KBM-7 (cell line): ENCODE results near the gene GPR157.
A peak's percentile ranks its signal among the peaks of the same experiment; 100 is the strongest.
"Not testable (repeated sequence)": the region's sequence is repeated elsewhere in the genome, so short reads cannot be mapped to it uniquely, and the experiment has no call there.

Experiments used
- DNase-seq: peaks from one replicate; pipeline ENCODE4 v3.0.0-alpha.2; 2015
- in situ Hi-C: fragments of 300-500 bp; cut with MboI; formaldehyde crosslinking; loops from 2 replicates; pipeline ENCODE4 v1.14.3; 2020; ENCODE audit warnings: low sequenced_read_pairs, low pct_unique_long_range_greater_than_20kb, mixed read lengths

The GPR157 gene, protein sequence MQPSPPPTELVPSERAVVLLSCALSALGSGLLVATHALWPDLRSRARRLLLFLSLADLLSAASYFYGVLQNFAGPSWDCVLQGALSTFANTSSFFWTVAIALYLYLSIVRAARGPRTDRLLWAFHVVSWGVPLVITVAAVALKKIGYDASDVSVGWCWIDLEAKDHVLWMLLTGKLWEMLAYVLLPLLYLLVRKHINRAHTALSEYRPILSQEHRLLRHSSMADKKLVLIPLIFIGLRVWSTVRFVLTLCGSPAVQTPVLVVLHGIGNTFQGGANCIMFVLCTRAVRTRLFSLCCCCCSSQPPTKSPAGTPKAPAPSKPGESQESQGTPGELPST

DNA sequence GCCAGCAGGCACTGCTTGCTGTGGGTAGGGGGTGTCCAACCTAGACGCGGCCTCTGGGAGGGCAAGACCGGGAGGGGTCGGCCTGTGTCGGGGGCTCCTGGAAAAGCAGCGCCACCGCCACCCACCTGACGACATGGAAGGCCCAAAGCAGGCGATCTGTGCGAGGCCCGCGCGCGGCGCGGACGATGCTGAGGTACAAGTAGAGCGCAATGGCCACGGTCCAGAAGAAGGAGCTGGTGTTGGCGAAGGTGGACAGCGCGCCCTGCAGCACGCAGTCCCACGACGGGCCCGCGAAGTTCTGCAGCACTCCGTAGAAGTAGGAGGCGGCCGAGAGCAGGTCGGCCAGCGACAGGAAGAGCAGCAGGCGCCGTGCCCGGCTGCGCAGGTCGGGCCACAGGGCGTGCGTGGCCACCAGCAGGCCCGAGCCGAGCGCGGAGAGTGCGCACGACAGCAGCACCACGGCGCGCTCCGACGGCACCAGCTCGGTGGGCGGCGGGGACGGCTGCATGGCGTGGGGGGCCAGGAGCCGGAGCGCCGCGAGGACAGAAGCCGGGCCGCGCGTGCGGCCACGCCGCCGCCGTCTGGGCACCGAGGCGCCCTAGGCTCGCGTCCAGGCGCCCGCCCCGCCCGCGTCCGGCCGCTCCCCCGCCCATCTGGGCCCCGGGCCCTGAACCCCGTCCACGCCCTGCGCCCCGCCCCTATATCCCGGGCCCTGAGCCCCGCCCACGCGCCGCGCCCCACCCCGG lies at the start of gene GPR157:
Gene GPR157, minus strand, starts transcription at position 583 of the 746 bp plus-strand sequence. Its CDS starts 75 bp downstream, at position 508.
- DNase-seq = peak; percentile 54
- in situ Hi-C loops = no loop called here

DNA sequence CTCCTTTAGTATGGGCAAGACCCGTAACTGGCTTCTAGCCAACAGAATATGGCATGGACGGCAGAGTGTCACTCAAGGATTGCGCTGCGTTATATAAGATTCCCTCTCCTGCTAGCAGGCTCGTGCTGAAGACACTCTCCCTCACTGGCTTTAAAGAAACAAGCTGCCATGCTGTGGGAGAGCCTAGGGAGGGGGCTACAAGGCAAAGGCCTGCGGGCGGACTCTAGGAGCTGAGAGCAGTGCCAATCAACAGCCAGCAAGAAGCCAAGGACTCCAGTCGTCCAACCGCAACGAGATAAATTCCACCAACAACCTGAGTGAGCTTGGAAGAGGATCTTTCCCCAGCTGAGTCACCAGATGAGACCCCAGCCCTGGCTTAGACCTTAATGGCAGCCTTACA lies 45.9 kb upstream of the GPR157 start:
- in situ Hi-C loops = no loop called here
- no peak for DNase-seq

DNA sequence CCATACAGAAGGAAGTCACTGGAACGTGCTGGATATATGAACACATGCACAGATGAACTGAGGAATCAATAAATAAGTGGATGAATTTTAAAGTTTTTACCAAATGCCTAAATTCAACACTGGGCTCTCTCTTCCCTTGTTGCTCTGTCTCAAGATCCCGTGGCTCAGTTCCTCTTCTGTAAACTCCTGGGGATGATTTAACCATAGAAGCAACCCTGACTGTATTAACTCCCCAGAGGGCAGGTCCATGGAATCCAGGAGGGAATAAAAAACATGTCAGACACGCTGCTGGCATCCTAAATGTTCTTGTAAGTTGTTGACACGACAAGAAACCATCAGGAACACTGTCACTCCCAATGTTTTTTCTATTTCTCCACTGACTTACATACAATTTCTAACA lies 45.3 kb upstream of the GPR157 start:
- in situ Hi-C loops = no loop called here
- no peak for DNase-seq

DNA sequence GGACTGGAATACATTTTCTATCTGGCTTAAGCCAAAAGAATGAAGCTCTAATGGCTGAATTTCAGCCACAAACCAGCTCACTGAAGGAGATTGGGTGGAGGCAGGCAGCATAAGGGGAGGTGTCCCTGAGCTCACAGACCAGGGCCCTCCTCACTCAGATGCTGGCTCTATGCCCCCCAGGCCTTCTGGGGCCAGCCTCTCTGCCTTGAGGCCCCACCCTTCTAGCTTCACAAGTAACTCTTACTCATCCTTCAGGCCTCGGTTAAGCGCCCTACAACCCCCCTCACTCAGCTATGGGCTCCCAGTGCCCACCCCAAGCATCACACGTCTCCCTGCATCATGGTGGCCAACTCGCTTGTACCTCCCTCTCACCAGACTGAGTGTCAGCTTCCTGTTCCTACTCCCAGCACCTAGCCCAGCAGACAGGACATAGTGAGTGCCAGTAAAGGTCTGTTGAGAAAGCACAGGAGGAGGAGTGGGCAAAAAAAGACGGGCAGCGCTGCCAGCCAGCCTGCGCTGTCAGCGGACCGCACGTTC lies 40.8 kb upstream of the GPR157 start:
- in situ Hi-C loops = no loop called here
- no peak for DNase-seq

DNA sequence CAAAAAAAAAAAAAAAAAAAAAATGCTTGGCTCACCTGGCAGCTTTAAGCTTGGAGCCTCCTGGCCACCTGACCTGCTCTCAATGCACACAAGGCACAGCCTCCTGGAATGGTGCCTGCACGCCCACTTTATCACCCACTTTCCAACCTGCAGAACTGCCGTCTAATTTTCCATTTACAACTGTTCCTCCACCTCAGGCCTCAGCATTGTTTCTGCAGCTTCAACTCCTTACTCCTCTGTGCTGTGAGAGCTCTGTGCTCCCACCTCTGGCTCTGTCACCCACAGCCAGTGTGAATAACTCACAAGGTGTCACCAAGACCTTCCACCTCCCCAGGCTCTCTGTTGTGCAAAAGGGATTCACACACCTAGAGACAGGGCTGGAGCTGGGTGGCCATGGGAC lies 38.7 kb upstream of the GPR157 start:
- in situ Hi-C loops = no loop called here

DNA sequence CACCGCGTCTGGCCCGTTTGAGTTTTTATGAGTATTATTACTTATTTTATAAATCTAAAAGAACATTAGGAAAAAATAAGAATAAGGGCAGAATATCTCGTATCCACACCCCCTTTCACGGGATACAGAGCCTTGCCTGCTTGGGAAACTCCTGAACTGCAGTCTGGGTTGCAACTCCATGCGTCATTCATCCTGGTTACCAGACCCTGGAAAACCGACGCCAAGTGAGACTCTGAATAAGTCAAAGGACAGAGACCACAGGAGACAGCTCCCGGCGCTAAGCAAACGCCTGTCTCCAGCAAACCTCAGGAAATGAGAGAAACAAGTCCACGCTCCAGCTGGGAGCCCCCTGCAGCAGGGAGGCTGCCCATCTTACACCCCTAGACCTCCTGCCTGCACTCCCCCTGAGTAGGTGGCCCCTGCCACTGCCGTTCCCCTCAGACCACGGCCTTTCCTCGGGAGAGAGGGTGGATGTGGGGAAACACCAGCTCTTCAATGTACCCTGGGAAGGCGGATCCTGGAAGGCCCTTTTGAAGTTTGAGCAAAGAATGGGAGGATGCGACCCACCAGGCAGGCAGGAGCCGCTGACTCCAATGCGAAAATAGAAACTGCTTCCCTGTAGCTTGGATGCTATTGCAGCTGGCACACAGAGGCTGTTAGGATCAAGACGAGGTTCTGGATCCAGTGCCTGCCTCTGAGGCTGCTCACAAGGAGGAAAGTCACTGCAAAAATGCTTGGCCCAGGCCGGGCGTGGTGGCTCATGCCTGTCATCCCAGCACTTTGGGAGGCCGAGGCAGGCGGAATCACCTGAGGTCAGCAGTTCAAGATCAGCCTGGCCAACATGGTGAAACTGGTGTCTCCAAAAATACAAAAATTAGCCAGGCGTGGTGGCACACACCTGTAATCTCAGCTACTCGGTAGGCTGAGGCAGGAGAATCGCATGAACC lies 37.7 kb upstream of the GPR157 start:
- in situ Hi-C loops = no loop called here
- no peak for DNase-seq

More for the DNA sequence above, 38.7 kb upstream of the GPR157 start:
- no peak for DNase-seq

DNA sequence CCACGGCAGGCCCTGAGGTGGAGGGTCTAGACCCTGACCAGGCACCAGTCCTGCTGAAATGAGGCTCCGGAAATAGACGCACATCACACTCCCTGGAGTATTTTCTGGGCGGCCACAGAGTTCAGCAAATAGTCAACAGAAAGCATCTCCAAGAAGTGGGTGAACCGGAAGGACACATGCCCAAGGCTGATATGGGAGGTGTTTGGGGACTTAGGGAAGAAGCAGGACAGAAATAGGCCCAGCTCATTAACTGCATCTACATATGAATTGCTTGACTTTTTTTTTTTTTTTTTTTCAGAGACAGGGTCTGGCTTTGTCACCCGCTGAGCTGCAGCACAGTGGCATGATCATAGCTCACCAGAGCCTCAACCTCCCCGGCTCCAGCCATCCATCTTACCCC lies 36.5 kb upstream of the GPR157 start:
- in situ Hi-C loops = no loop called here

DNA sequence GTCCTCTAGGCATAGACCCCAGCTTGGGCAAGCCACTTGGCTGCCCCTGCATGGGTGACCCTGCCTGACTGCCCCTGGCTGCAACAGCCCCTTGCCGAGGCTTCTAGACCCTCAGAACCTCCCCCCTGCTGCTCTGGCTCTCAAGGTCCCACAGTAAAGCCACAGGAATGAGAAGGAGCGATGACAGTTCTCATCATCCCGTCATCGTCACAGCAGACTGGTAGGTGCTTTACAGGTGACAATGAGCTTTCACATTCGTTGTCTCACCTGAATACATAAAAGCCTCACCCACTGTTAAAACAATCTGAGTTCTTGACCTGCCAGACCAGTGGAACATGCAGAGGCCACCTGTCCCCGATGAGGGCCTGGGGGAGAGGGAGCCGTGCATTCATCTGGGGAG lies 36.0 kb upstream of the GPR157 start:
- no peak for DNase-seq
- in situ Hi-C loops = no loop called here

More for the DNA sequence above, 36.5 kb upstream of the GPR157 start:
- DNase-seq = no peak

DNA sequence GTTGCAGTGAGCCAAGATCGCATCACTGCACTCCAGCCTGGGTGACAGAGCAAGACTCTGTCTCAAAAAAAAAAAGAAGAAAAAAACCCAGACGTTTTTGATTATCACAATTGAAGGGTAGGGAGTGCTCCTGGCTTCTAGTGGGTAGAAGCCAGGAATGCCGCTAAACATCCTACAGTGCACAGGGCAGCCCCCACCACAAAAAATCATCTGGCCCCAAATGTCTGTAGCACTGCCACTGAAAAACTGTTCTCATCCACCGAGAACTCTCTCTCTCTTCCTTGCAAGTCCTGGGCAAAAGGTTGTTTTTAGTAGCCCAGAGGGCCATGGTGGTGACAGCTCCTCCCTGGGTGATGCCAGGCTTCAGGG lies 35.6 kb upstream of the GPR157 start:
- no peak for DNase-seq
- in situ Hi-C loops = no loop called here

DNA sequence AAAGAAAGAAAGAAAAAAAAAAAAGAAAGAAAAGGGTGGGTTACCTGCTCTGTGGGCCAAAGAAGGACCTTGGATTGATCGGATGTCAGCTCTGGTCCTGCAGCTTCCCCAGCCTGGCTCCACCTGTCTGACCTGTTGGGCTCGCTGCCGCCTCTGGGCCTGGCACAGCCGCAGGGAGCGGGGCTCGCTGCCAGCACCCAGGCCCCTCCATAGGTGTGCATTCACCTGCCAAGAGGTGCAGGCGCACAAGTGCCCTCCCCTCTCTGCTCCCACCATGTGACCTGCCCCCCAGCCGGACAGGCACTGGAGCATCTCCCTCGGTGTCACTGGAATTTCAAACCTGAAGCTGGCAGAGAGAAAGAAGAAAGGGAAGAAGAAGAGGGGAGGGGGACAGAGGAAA lies 33.1 kb upstream of the GPR157 start:
- DNase-seq = no peak
- in situ Hi-C loops = no loop called here

DNA sequence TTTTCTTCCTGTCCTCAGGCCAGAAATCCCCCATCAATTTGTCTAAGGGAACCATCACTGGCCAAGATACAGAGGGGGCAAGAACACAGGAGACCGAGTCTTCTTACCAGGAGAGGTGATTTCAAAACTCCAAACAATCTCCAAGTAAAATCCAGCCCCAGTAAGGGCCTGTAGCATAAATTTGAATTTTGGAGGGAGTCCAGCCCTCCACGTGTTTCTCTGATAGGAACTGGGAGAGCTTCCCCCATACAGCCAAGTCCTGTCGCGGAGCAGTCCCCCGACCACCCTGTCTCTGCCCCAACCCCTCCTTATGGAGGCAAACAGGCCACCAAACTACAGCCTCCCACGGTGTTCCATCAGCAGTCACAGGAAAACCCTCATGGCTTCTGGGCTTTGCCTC lies 32.4 kb upstream of the GPR157 start:
- in situ Hi-C loops = no loop called here
- no peak for DNase-seq

DNA sequence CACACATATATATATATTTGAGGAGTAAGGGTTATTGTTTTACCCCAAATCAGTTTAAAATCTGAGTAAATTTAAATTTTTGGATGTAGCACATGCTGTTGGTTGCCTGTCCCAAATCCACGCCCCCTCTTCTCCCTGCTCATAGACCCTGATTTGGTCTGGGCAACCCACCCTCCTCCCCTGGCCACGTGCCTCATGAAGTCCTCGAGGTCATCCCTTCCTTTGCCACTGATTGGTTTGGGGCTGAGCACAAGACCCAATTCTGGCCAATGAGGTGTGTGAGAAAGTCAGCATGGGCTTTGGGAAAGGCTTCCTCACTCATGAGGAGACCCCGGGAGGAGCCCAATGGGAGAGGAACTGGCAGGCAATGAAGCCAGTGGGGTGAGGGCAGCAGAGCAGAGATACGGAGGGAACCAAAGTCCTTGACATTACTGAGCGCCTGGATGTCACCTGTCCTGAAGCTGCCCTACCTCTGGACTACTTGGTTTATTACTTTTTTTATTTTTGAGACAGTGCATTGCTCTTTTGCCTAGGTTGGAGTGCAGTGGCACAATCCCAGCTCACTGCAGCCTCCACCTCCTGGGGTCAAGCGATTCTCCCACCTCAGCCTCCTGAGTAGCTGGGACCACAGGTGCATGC lies 31.3 kb upstream of the GPR157 start:
- DNase-seq = no peak
- in situ Hi-C loops = no loop called here

DNA sequence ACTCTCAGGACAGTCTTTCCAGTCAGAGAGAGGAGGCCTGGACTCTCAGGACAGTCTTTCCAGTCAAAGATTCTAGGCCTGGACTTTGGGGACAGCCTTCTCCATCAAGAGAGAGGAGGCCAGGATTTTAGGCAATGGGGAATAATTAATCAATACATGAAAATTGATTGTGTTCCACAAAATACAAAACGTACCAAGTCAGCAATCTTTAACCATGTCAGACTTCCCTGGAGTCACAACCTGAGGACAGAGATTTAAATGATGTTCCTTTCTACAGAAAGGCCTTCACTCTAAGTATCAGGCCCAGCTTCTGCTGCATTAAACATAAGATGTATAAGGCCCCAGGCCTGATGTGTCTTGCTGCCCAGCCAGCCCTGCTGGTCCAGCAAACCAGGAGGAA lies 27.0 kb upstream of the GPR157 start:
- DNase-seq = no peak
- in situ Hi-C loops = no loop called here

DNA sequence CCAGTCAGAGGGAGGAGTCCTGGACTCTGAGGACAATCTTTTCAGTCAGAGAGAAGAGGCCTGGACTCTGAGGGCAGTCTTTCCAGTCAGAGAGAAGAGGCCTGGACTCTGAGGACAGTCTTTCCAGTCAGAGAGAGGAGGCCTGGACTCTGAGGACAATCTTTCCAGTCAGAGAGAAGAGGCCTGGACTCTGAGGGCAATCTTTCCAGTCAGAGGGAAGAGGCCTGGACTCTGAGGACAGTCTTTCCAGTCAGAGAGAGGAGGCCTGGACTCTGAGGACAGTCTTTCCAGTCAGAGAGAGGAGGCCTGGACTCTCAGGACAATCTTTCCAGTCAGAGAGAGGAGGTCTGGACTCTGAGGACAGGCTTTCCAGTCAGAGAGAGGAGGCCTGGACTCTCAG lies 26.5 kb upstream of the GPR157 start:
- DNase-seq, in situ Hi-C loops: not testable (repeated sequence)

DNA sequence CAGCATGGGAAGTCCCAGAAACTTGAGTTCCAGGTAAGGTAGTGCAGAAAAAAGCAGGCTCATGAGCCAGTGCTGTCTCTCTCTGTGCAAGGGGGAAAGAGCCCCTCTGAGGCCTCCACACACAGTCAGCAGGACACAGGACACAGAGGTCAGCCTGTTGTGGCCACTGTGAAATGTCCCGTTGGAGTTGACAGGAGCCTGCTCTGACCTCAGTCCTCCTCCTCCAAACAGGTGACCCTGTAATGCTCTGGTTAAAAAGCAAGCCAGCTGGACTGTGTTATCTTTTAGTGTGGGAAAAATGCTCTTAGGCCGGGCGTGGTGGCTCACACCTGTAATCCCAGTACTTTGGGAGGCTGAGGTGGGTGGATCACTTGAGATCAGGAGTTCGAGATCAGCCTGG lies 24.2 kb upstream of the GPR157 start:
- DNase-seq = no peak
- in situ Hi-C loops = no loop called here

DNA sequence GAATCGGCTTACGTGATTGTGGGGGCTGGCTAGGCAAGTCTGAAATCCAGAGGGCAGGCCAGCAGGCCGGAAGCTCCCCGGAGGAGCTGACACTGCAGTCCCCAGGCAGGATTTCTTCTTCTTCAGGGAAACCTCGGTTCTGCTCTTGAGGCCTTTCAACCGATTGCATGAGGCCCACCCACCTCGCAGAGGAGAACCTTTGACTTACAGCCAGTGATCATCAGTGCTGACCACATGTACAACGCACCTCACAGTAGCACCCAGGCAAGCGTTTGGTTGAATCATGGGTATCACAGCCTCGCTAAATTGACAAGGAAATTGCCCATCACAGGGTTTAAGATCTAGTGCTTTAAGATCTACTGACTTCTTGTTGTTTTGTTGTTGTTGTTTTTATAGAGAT lies 23.6 kb upstream of the GPR157 start:
- no peak for DNase-seq
- in situ Hi-C loops = no loop called here

DNA sequence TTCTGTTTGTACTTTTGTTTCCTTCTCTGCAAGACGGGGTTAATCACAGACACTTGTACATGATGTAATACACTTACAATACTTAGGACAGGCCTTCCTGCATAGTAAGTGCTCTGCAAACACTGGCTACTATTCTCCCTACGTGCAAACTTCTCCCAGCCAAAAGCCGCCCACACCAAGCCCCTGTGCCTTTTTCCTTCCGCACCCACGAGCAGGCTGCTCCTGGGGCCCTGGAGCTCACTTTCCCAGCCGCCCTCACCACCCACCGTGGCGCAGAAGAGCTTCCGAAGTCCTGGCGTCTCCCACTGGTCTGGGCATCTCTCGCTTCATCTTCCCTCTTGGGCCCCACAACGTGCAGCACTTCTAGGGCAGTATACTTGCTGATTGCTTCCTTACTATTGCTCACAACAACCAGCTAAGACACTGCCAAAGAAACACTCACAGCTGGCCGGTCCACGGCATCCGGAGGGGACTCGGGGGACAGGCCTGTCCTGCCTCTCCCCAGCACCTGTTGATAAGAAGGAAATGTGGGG lies 22.5 kb upstream of the GPR157 start:
- in situ Hi-C loops = no loop called here
- no peak for DNase-seq

DNA sequence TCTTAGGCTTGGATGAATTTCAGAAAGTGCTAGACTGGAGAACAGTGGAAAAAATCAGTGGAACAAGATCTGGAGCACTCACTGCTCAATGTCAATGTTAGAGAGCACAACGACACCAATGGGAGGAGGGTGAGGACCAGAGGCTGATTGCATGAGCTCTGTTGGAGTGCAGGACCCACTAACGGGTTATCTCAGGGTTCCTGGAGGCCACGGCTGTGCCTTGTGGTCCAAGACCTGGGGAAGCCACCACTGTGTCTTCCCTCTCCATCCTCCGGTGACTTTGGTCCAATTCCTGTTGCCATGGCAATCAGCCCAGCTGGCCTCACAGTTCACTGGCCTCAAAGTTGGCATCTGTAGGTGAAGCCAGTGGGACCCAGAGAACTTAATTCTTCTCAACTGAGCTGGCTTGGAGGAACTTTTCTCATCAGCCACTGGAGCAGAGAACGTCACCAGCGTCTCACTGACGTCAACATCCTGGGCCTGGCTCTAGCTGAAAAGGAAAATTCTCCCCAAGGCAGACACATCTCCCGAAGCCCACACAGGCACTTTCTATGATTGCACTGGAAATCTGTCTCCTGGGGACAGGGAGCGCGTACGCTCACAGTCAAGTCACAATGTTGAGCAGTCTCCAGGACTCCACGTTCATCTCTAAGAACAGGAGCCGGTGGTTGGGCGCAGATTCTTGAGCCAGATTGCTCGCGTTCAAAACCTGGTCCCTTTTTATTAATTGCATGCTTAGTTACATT lies 21.9 kb upstream of the GPR157 start:
- no peak for DNase-seq
- in situ Hi-C loops = no loop called here
